Thyroid gland (tissue), 4 donors: Measurements from ENCODE around the gene MERTK. TPM values are rescaled to one million over a fixed set of nuclear protein-coding genes. Genes with fewer than 3 reads are reported as not detected.
A peak's percentile ranks its signal among the peaks of the same experiment; 100 is the strongest.

Experiments used
- DNase-seq, 2 donors: peaks; one replicate each; pipeline ENCODE4 v3.0.0-alpha.2; 2019
- H3K27ac ChIP-seq, 3 donors: fragments of 200-600 bp; sonication (generic); 1 replicate in 2 of 3; 2 replicates in 1 of 3; pipeline ENCODE4 v1.5.1; 2016 to 2019; ENCODE audit warnings: mild to moderate bottlenecking in 1 of 3, moderate library complexity in 1 of 3
- H3K27me3 ChIP-seq: fragments of 200-600 bp; sonication (generic); one replicate; pipeline ENCODE4 v1.5.1; 2019
- H3K36me3 ChIP-seq, 2 donors: fragments of 200-600 bp; sonication (generic); one replicate each; pipeline ENCODE4 v1.5.1; 2016 to 2019
- H3K4me1 ChIP-seq, 2 donors: fragments of 200-600 bp; sonication (generic); one replicate each; pipeline ENCODE4 v1.5.1; 2017 to 2019
- H3K4me3 ChIP-seq, 3 donors: fragments of 200-600 bp; sonication (generic); replicated peaks in 1 of 3; 1 replicate in 2 of 3; 2 replicates in 1 of 3; pipeline ENCODE4 v1.5.1; 2016; ENCODE audit warnings: mild to moderate bottlenecking in 1 of 3
- H3K9me3 ChIP-seq: fragments of 200-600 bp; sonication (generic); one replicate; pipeline ENCODE4 v1.5.1; 2017
- POLR2A ChIP-seq, 2 donors: fragments of 450-650 bp; IDR thresholded peaks; one replicate each; pipeline ENCODE4 v1.6.1; 2017; ENCODE audit warnings: antibody characterized with exemption in 2 of 2, mild to moderate bottlenecking in 2 of 2, moderate library complexity in 1 of 2
- WGBS, 2 donors: methylation state at CpG; one replicate each; pipeline ENCODE4 v1.1.5; 2017; 5-methylcytosine and 5-hydroxymethylcytosine counted together
- intact Hi-C: fragments of 100-400 bp; cut with DNase I; formaldehyde crosslinking; loops from one replicate; pipeline ENCODE4 v1.15.1; 2023
- total RNA-seq, 4 donors: library from RNA; depleted of rRNA; stranded (reverse); fragments of >200 nt; gene quantifications; one replicate each; pipeline ENCODE4 v1.2.3, GENCODE V29; 2016
- TF ChIP-seq, protein P1 (sequence below), 6 experiments: fragments of 200-600 bp in 3 of 6; fragments of 450-650 bp in 3 of 6; sonication (generic) in 3 of 6; IDR thresholded peaks; one replicate each; pipeline ENCODE4 v1.5.1; 2016 to 2019; ENCODE audit warnings: antibody characterized with exemption in 6 of 6, mild to moderate bottlenecking in 2 of 6, inconsistent platforms in 1 of 6, moderate library complexity in 1 of 6

MERTK gene
- total RNA-seq, 4 donors from 2014 or later: 23.5 to 36.7 (median 32.9) TPM

DNA sequence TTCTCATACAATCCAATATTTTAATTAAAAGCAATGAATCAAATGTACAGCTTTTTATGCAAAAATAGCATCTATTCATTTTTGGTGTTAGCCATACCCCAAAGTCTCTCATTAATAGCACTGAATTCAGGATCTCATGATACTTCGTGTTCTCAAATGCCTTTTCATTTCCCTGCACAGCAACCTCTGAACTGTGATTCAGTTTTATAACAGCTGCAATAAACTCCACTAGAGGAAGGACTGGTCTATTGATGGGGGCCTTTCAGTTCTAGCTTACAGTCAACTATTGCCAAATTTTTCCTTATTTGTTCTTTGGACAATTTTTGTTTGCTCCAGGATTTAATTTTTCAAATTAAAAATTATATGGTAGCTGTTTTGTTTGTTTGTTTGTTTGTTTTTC is 151.9 kb downstream of the MERTK start:
- TF ChIP-seq, protein P1, sequence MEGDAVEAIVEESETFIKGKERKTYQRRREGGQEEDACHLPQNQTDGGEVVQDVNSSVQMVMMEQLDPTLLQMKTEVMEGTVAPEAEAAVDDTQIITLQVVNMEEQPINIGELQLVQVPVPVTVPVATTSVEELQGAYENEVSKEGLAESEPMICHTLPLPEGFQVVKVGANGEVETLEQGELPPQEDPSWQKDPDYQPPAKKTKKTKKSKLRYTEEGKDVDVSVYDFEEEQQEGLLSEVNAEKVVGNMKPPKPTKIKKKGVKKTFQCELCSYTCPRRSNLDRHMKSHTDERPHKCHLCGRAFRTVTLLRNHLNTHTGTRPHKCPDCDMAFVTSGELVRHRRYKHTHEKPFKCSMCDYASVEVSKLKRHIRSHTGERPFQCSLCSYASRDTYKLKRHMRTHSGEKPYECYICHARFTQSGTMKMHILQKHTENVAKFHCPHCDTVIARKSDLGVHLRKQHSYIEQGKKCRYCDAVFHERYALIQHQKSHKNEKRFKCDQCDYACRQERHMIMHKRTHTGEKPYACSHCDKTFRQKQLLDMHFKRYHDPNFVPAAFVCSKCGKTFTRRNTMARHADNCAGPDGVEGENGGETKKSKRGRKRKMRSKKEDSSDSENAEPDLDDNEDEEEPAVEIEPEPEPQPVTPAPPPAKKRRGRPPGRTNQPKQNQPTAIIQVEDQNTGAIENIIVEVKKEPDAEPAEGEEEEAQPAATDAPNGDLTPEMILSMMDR (IDR thresholded peaks at IDR 0.05): no peak
- TF ChIP-seq POLR2A (IDR thresholded peaks at IDR 0.05): no peak
- Histone ChIP-seq H3K36me3 (no peaks in the 10 kb centered on the region), H3K27me3 (no peaks in the 10 kb centered on the region), H3K4me1 (peaks cover 4 to 9% of the 10 kb centered on the region in 2 donors), H3K9me3 (no peaks in the 10 kb centered on the region), H3K27ac (no peak overlapping the region), H3K4me3 (no peak overlapping the region)
- WGBS, 2 donors: 93 to 95% methylated on average over 1 of the region's 1 CpG
- no peak for DNase-seq
- intact Hi-C loops: no loop called here

DNA sequence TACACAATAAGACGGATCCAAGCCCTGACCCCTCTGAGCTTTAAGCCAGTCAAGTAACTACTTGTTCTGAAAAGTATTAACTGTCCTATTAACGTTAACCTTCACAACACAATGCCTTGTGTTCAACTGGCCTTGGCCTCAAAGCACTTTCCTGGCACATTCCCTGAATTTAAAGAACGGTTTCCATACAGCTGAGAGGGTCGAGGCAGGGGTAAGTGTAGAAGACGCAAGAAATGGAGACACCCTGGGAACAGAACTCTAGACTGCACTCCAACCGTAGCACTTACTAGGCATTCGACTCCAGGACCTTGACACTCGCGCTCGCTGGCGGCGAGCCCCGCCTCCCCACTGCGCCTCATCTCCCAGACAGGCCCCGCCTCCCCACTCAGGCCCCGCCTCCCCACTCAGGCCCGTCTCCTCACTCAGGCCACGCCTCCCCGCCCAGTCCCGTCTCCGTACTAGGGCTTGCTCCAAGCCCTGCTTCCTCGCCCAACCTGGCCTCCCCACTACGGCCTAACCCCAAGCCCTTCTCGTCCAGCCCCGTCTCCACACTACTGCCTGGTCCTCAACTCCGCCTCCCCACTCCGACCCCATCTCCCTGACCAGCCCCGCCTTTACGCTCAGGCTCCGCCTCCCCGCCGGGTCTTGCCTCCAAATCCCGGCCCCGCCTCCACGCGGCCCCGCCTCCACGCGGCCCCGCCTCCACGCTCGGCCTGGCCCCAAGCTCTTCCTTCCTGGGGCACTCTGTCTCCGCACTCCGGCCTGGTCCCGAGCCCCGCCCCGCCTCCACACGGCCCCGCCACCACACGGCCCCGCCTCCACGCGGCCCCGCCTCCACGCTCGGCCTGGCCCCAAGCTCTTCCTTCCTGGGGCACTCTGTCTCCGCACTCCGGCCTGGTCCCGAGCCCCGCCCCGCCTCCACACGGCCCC is 155.8 kb downstream of the MERTK start:
- Histone ChIP-seq H3K9me3 (no peaks in the 10 kb centered on the region), H3K36me3 (no peaks in the 10 kb centered on the region), H3K4me3 (peak overlapping the region in 2 of 3 donors; percentile 12 to 34), H3K27ac (peak overlapping the region; percentile 76 to 85 (median 77)), H3K4me1 (peaks cover 14 to 23% of the 10 kb centered on the region in 2 donors), H3K27me3 (no peaks in the 10 kb centered on the region)
- intact Hi-C loops: no loop called here
- WGBS, 2 donors: 2 to 3% methylated on average over 43 to 48 of the region's 62 CpGs
- TF ChIP-seq, protein P1 (IDR thresholded peaks at IDR 0.05): no peak
- peak in 1 of 2 donors; percentile 62 for TF ChIP-seq POLR2A (IDR thresholded peaks at IDR 0.05)
- DNase-seq: peak; percentile 99

DNA sequence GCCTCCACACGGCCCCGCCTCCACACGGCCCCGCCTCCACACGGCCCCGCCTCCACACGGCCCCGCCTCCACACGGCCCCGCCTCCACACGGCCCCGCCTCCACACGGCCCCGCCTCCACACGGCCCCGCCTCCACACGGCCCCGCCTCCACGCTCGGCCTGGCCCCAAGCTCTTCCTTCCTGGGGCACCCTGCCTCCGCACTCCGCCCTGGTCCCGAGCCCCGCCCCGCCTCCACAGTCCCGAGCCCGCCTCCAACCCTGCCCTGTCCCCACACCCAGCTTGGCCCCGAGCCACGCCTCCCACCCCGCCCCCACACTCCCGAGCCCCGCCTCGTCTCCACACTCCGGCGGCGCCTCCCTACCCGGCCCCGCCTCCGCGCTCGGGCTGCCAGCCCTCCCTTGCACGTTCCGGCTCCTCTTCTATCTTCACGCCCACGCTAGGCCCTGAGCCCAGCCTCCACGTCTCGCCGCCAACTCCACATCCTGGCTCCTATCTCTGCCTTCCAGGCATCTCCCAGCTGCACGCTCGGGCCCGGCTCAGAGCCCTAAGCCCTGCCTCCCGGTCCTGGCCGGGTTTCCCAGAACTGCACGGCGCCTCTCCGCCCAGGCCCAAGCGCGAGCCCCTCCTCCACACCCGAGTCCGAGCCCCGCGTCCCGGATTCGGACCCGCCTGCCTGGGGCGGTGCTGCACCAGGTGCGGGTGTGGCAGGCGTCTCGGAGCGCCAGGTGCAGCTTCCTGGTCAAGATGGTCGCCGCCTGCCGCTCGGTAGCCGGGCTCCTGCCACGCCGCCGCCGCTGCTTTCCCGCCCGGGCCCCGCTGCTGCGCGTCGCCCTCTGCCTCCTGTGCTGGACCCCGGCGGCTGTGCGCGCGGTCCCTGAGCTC is 156.7 kb downstream of the MERTK start, which contains the start of gene TMEM87B:
TMEM87B (plus strand) TSS at position 423 of the 883 bp plus-strand sequence; CDS start at position 746, 323 bp downstream.
- peaks cover 14 to 23% of the 10 kb centered on the region in 2 donors for H3K4me1 ChIP-seq
- intact Hi-C loops: no loop called here
- peak within 1 kb of the TSS; percentile 49 to 91 (median 85) for H3K4me3 ChIP-seq
- peak within 1 kb of the TSS; percentile 91 to 97 (median 92) for H3K27ac ChIP-seq
- peak; percentile 4 to 83 for TF ChIP-seq POLR2A (IDR thresholded peaks at IDR 0.05)
- TF ChIP-seq, protein P1 (IDR thresholded peaks at IDR 0.05): no peak
- no peaks in the 10 kb centered on the region for H3K27me3 ChIP-seq
- DNase-seq: peak; percentile 96 to 97
- H3K9me3 ChIP-seq: no peaks in the 10 kb centered on the region
- 1% methylated on average over 23 to 37 of the region's 90 CpGs for WGBS, 2 donors
- no peaks in the 10 kb centered on the region for H3K36me3 ChIP-seq

DNA sequence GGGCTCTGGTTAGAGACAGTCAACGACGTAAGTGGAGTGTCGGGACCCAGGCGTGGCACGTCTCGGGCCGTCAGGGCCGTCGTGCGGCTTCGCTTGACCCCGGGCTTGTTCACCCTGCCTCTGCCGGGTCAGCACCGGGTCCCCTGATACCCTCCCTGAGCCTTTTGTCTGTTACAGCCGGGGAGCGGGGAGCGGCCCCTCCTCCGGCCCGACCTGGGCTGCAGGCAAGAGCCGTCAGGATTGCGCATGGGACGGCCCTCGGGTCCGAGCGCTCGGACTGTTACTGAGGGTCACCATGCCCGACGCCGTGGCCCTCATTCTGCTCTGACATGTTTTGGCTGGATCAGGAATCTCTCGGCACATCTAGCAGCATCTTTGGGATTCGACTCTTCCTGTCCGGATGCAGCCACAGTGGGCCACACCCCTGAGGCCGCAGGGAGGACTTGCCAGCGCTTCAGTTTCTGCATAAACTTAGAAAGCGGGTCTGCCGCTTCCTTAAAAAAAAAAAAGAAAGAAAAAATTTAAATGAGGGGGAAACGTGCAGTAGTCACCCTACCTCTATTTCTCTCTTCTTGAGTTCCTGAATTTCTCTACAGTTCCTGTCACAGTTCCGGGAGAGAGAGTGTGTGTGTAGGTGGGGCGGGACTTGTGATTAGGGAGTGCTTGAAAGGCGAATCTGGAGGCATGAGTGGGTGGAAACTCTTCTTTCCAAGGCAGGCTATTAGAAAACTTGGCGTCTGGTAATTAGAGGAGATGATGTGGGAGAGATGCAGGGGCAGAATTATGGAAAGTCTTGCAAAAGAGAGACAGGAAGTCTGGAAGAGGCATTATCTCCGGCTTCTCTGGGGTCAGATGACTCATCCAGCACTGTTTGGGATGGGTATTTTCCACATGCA is 157.6 kb downstream of the MERTK start:
- intact Hi-C loops: no loop called here
- peak overlapping the region; percentile 49 to 91 (median 85) for H3K4me3 ChIP-seq
- DNase-seq: peak; percentile 72 to 78
- TF ChIP-seq POLR2A (IDR thresholded peaks at IDR 0.05): peak in 1 of 2 donors; percentile 45
- TF ChIP-seq, protein P1 (IDR thresholded peaks at IDR 0.05): no peak
- no peaks in the 10 kb centered on the region for H3K27me3 ChIP-seq
- peak overlapping the region; percentile 91 to 97 (median 92) for H3K27ac ChIP-seq
- peaks cover 14 to 23% of the 10 kb centered on the region in 2 donors for H3K4me1 ChIP-seq
- H3K9me3 ChIP-seq: no peaks in the 10 kb centered on the region
- 1 to 3% methylated on average over 20 to 23 of the region's 42 CpGs for whole genome bisulfite sequencing, 2 donors
- peaks cover 0 to 4% of the 10 kb centered on the region in 2 donors for H3K36me3 ChIP-seq
